ENCODE results near the gene FRAS1.

FRAS1 gene

GRCh38 chr4:78518561-78518960 is 461.4 kb downstream of the FRAS1 start:
- Histone ChIP-seq H3K4me3 (no peak overlapping the region), H3K9me3 (no peaks in the 10 kb centered on the region), H3K4me2 (no peak overlapping the region), H3K36me3 (no peaks in the 10 kb centered on the region), H4K20me1 (no peaks in the 10 kb centered on the region), H3K9ac (no peak overlapping the region), H3K27ac (no peak overlapping the region), H3K27me3 (no peaks in the 10 kb centered on the region), H3K4me1 (peaks cover 20% of the 10 kb centered on the region)
- TF ChIP-seq Cebpa-rat (IDR thresholded peaks at IDR 0.05): no peak

DNA sequence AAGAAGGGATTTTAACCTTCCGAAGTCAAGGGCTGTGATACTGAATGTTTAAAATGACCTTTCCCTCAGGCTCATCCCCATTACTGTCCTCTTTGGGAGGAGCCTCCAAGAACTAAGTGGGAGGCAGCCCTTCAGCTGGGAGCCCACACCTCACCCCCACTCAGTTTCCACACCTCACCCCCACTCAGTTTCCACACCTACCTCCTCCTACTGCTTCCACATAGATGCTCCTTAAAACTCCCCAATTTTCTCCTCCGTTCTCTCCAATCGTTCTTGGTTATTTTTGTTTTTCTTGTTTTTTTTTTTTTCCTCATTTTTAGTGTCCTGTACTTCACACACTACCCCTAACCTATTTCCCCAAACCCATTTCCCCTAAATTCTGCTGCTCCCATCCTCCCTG is 462.8 kb downstream of the FRAS1 start:
- H3K36me3 ChIP-seq: no peaks in the 10 kb centered on the region
- peaks cover 20% of the 10 kb centered on the region for H3K4me1 ChIP-seq
- no peaks in the 10 kb centered on the region for H3K27me3 ChIP-seq
- no peak overlapping the region for H3K4me3 ChIP-seq
- H3K9me3 ChIP-seq: no peaks in the 10 kb centered on the region
- H3K9ac ChIP-seq: no peak overlapping the region
- H3K27ac ChIP-seq: no peak overlapping the region
- TF ChIP-seq Cebpa-rat (IDR thresholded peaks at IDR 0.05): no peak
- 0 out of 2 replicates have a peak overlapping the region, but pooled peaks have one; percentile 62 for H3K4me2 ChIP-seq
- H4K20me1 ChIP-seq: no peaks in the 10 kb centered on the region

- no peak overlapping the region for H3K9ac ChIP-seq
- no peaks in the 10 kb centered on the region for H3K9me3 ChIP-seq
- H3K4me2 ChIP-seq: peak overlapping the region; percentile 62
- no peak overlapping the region for H3K4me3 ChIP-seq
- no peak for TF ChIP-seq Cebpa-rat (IDR thresholded peaks at IDR 0.05)
- no peaks in the 10 kb centered on the region for H3K27me3 ChIP-seq
- no peaks in the 10 kb centered on the region for H3K36me3 ChIP-seq
- no peaks in the 10 kb centered on the region for H4K20me1 ChIP-seq
- peaks cover 20% of the 10 kb centered on the region for H3K4me1 ChIP-seq
- H3K27ac ChIP-seq: no peak overlapping the region
Measured at GRCh38 chr4:78520808-78521226, 463.7 kb downstream of the FRAS1 start.

DNA sequence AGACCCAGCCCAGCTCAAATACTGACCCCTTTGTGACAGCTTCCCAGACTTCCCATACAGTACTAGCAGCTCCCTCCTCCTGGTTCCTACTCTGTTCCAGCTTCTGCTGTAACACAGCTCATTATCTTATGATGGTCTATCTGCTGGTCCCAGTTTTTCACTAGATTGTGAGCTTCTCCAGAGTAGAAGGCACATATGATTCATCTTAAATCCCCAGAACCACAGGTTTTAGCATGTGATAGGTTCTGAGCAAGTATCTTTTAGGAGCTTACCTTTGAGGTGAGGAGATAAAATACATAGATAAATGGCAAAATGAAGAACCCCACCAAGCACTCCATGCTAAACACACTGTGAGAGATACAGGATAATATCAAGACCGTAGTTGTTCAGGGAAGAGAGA is 466.9 kb downstream of the FRAS1 start:
- H3K27me3 ChIP-seq: no peaks in the 10 kb centered on the region
- no peak overlapping the region for H3K9ac ChIP-seq
- no peak overlapping the region for H3K4me3 ChIP-seq
- H4K20me1 ChIP-seq: no peaks in the 10 kb centered on the region
- no peaks in the 10 kb centered on the region for H3K36me3 ChIP-seq
- peaks cover 20% of the 10 kb centered on the region for H3K4me1 ChIP-seq
- no peaks in the 10 kb centered on the region for H3K9me3 ChIP-seq
- TF ChIP-seq Cebpa-rat (IDR thresholded peaks at IDR 0.05): no peak
- no peak overlapping the region for H3K27ac ChIP-seq
- H3K4me2 ChIP-seq: no peak overlapping the region

DNA sequence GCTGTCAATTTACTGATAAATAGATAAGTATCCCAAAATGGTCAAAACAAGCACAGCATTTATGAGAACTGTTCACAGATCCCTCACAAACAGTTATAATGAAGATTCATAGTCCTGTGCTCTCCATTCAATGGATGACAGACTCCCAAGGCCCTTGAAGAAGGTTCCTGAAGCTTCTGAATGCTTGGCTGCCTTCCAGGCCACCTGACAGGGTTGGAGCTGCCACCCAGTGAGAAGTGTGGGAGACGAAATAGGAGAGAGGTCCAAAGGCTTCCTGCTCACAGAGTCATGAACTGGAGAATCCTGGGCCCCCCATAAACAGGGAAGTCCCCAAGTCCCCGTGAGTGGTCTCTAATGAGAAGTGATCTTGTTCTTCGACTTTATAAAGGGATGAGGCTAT is 468.4 kb downstream of the FRAS1 start:
- TF ChIP-seq Cebpa-rat (IDR thresholded peaks at IDR 0.05): no peak
- H3K9me3 ChIP-seq: no peaks in the 10 kb centered on the region
- no peaks in the 10 kb centered on the region for H3K27me3 ChIP-seq
- H3K4me1 ChIP-seq: peaks cover 11% of the 10 kb centered on the region
- H3K27ac ChIP-seq: no peak overlapping the region
- H3K9ac ChIP-seq: no peak overlapping the region
- H4K20me1 ChIP-seq: no peaks in the 10 kb centered on the region
- H3K4me3 ChIP-seq: no peak overlapping the region
- no peaks in the 10 kb centered on the region for H3K36me3 ChIP-seq
- no peak overlapping the region for H3K4me2 ChIP-seq

DNA sequence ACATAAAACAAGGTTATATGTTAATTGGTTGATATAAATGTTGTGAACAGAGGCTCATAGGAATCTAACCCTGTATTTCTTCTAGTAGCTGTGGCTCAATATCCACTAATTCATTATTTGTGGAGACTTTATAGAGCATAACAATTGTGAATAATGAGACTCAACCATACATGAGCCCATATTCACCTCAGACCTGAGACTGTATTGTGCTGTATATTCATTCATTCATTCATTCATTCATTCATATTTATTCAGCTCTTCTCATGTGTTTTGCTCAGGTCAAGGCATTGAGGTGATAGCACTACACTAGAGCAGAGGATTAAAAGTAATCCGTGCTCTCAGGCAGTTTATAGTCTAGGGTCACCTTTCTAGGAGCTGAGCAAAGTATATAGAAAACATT is 470.0 kb downstream of the FRAS1 start:
- Histone ChIP-seq H3K27me3 (no peaks in the 10 kb centered on the region), H3K4me2 (no peak overlapping the region), H3K4me1 (no peaks in the 10 kb centered on the region), H3K9ac (no peak overlapping the region), H4K20me1 (no peaks in the 10 kb centered on the region), H3K9me3 (no peaks in the 10 kb centered on the region), H3K27ac (no peak overlapping the region), H3K36me3 (no peaks in the 10 kb centered on the region), H3K4me3 (no peak overlapping the region)
- TF ChIP-seq Cebpa-rat (IDR thresholded peaks at IDR 0.05): no peak

DNA sequence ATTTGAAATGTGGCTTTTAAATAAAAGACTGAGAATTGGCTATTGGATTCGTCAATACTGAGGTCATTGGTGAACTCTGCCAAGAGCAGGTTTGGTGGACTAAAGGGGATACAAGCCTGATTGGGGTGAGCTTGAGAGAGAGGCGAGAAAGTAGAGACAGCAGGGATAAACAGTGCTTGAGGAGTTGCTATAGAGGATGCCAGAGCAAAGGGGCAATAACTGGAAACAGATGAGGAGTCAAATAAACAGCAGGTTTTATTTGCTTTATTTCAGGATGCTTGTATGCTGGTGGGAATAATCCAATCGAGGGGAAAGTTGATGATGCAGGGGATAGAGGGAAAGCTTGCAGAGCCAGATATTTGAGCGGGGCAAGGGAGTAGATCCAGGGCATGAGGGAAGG is 470.4 kb downstream of the FRAS1 start:
- no peaks in the 10 kb centered on the region for H3K27me3 ChIP-seq
- no peak overlapping the region for H3K4me2 ChIP-seq
- no peaks in the 10 kb centered on the region for H3K9me3 ChIP-seq
- H3K36me3 ChIP-seq: no peaks in the 10 kb centered on the region
- H3K4me3 ChIP-seq: no peak overlapping the region
- no peaks in the 10 kb centered on the region for H4K20me1 ChIP-seq
- H3K9ac ChIP-seq: no peak overlapping the region
- no peaks in the 10 kb centered on the region for H3K4me1 ChIP-seq
- H3K27ac ChIP-seq: no peak overlapping the region
- no peak for TF ChIP-seq Cebpa-rat (IDR thresholded peaks at IDR 0.05)

GRCh38 chr4:78528327-78528726 is 471.2 kb downstream of the FRAS1 start:
- Histone ChIP-seq H3K27ac (no peak overlapping the region), H3K4me1 (no peaks in the 10 kb centered on the region), H3K27me3 (no peaks in the 10 kb centered on the region), H3K9me3 (no peaks in the 10 kb centered on the region), H3K9ac (no peak overlapping the region), H3K4me3 (no peak overlapping the region), H3K4me2 (no peak overlapping the region), H3K36me3 (no peaks in the 10 kb centered on the region), H4K20me1 (no peaks in the 10 kb centered on the region)
- TF ChIP-seq Cebpa-rat (IDR thresholded peaks at IDR 0.05): no peak

GRCh38 chr4:78529569-78530209 is 472.6 kb downstream of the FRAS1 start:
- no peaks in the 10 kb centered on the region for H4K20me1 ChIP-seq
- no peak overlapping the region for H3K27ac ChIP-seq
- no peaks in the 10 kb centered on the region for H3K9me3 ChIP-seq
- no peak overlapping the region for H3K4me3 ChIP-seq
- H3K4me1 ChIP-seq: no peaks in the 10 kb centered on the region
- H3K36me3 ChIP-seq: no peaks in the 10 kb centered on the region
- no peak overlapping the region for H3K9ac ChIP-seq
- no peaks in the 10 kb centered on the region for H3K27me3 ChIP-seq
- no peak for TF ChIP-seq Cebpa-rat (IDR thresholded peaks at IDR 0.05)
- no peak overlapping the region for H3K4me2 ChIP-seq

- no peak for TF ChIP-seq Cebpa-rat (IDR thresholded peaks at IDR 0.05)
- Histone ChIP-seq H3K4me1 (no peaks in the 10 kb centered on the region), H3K36me3 (no peaks in the 10 kb centered on the region), H3K27me3 (no peaks in the 10 kb centered on the region), H3K9ac (no peak overlapping the region), H3K9me3 (no peaks in the 10 kb centered on the region), H3K4me3 (no peak overlapping the region), H4K20me1 (no peaks in the 10 kb centered on the region), H3K4me2 (no peak overlapping the region), H3K27ac (no peak overlapping the region)
Measured at GRCh38 chr4:78532046-78532445, 474.9 kb downstream of the FRAS1 start.

GRCh38 chr4:78533854-78534253 is 476.7 kb downstream of the FRAS1 start:
- no peaks in the 10 kb centered on the region for H3K36me3 ChIP-seq
- no peak for TF ChIP-seq Cebpa-rat (IDR thresholded peaks at IDR 0.05)
- H3K4me1 ChIP-seq: no peaks in the 10 kb centered on the region
- no peaks in the 10 kb centered on the region for H4K20me1 ChIP-seq
- H3K4me3 ChIP-seq: no peak overlapping the region
- H3K27ac ChIP-seq: no peak overlapping the region
- H3K9me3 ChIP-seq: no peaks in the 10 kb centered on the region
- no peak overlapping the region for H3K9ac ChIP-seq
- H3K4me2 ChIP-seq: no peak overlapping the region
- no peaks in the 10 kb centered on the region for H3K27me3 ChIP-seq

All from BLaER1 (cell line).